HEK293 (cell line): Measurements from ENCODE around the gene NANOS2.

ENCODE experiments used
- CTCF ChIA-PET: fragments of 350-600 bp; formaldehyde crosslinking; extraction: SDS; loops from one replicate; lab custom pipeline; 2021; ENCODE audit warnings: antibody characterized with exemption; lab: Yijun Ruan, JAX
- POLR2A ChIA-PET: fragments of 300-600 bp; formaldehyde crosslinking; extraction: SDS; loops from one replicate; lab custom pipeline; 2020; ENCODE audit warnings: antibody characterized with exemption, inconsistent platforms; lab: Yijun Ruan, JAX
- H3K27ac ChIP-seq: fragments of 200-500 bp; sonication (Bioruptor generic); 2 replicates; pipeline ENCODE4 v1.5.1; 2014; ENCODE audit warnings: low read depth, low read length, control low read depth, inconsistent platforms; ENCODE audit errors: extremely low read depth
- H3K36me3 ChIP-seq, 2 experiments: fragments of 200-500 bp in 1 of 2; sonication (Bioruptor generic) in 1 of 2; 1 replicate in 1 of 2; 2 replicates in 1 of 2; pipeline ENCODE4 v1.5.1; 2014 to 2017; ENCODE audit warnings: inconsistent platforms in 2 of 2, low read length in 2 of 2; ENCODE audit not compliant: control insufficient read depth in 2 of 2, insufficient read depth in 1 of 2
- H3K4me1 ChIP-seq: fragments of 200-500 bp; sonication (Bioruptor generic); 2 replicates; pipeline ENCODE4 v1.5.1; 2014; ENCODE audit warnings: mild to moderate bottlenecking, low read length, inconsistent platforms; ENCODE audit not compliant: control insufficient read depth, insufficient read depth
- H3K4me3 ChIP-seq: 2 replicates; pipeline ENCODE4 v1.5.1; 2011; ENCODE audit warnings: low read depth, mild to moderate bottlenecking, control low read depth, low read length, moderate library complexity
- H3K9me3 ChIP-seq: fragments of 200-500 bp; sonication (Bioruptor generic); 2 replicates; pipeline ENCODE4 v1.5.1; 2014; ENCODE audit warnings: low read depth, low read length, inconsistent platforms; ENCODE audit not compliant: control insufficient read depth, insufficient read depth
- FEZF1 ChIP-seq: fragments of 450-650 bp; formaldehyde crosslinking; IDR thresholded peaks from 2 replicates; pipeline ENCODE4 v1.5.1; 2016; ENCODE audit warnings: missing biosample characterization, missing genetic modification characterization
- KLF8 ChIP-seq: fragments of 450-650 bp; formaldehyde crosslinking; IDR thresholded peaks from 2 replicates; pipeline ENCODE4 v1.5.1; 2016; ENCODE audit warnings: missing biosample characterization, missing genetic modification characterization
- PATZ1 ChIP-seq: fragments of 450-650 bp; formaldehyde crosslinking; IDR thresholded peaks from 2 replicates; pipeline ENCODE4 v1.5.1; 2016; ENCODE audit warnings: missing biosample characterization, missing genetic modification characterization
- PRDM2 ChIP-seq: fragments of 450-650 bp; formaldehyde crosslinking; IDR thresholded peaks from 2 replicates; pipeline ENCODE4 v1.5.1; 2016; ENCODE audit warnings: missing biosample characterization, missing genetic modification characterization, borderline replicate concordance
- ZBTB21 ChIP-seq: fragments of 450-650 bp; formaldehyde crosslinking; IDR thresholded peaks from 2 replicates; pipeline ENCODE4 v1.5.1; 2017; ENCODE audit warnings: missing biosample characterization, missing genetic modification characterization
- ZNF121 ChIP-seq: fragments of 450-650 bp; formaldehyde crosslinking; IDR thresholded peaks from 2 replicates; pipeline ENCODE4 v1.5.1; 2016; ENCODE audit warnings: missing biosample characterization, missing genetic modification characterization
- ZNF16 ChIP-seq: fragments of 450-650 bp; formaldehyde crosslinking; IDR thresholded peaks from 2 replicates; pipeline ENCODE4 v1.5.1; 2016; ENCODE audit warnings: low read depth, missing biosample characterization, missing genetic modification characterization
- ZNF174 ChIP-seq: fragments of 450-650 bp; formaldehyde crosslinking; IDR thresholded peaks from 2 replicates; pipeline ENCODE4 v1.5.0; 2017; ENCODE audit warnings: missing biosample characterization, mild to moderate bottlenecking, missing genetic modification characterization
- ZNF202 ChIP-seq: fragments of 450-650 bp; formaldehyde crosslinking; IDR thresholded peaks from 2 replicates; pipeline ENCODE4 v1.5.1; 2016; ENCODE audit warnings: missing biosample characterization, missing genetic modification characterization, borderline replicate concordance
- ZNF211 ChIP-seq: fragments of 450-650 bp; formaldehyde crosslinking; IDR thresholded peaks from 2 replicates; pipeline ENCODE4 v1.5.1; 2016; ENCODE audit warnings: low read depth, missing biosample characterization, missing genetic modification characterization
- ZNF292 ChIP-seq: fragments of 450-650 bp; formaldehyde crosslinking; IDR thresholded peaks from 2 replicates; pipeline ENCODE4 v1.5.1; 2016; ENCODE audit warnings: low read depth, missing biosample characterization, missing genetic modification characterization, borderline replicate concordance
- ZNF48 ChIP-seq: fragments of 450-650 bp; formaldehyde crosslinking; IDR thresholded peaks from 2 replicates; pipeline ENCODE4 v1.5.1; 2016; ENCODE audit warnings: missing biosample characterization, missing genetic modification characterization
- ZNF704 ChIP-seq: fragments of 450-650 bp; formaldehyde crosslinking; IDR thresholded peaks from 2 replicates; pipeline ENCODE4 v1.5.1; 2016; ENCODE audit warnings: missing biosample characterization, missing genetic modification characterization

NANOS2 gene

GRCh38 chr19:45952341-45952685 lies 37.7 kb upstream of the NANOS2 start:
- H3K36me3 ChIP-seq, result peaks cover 0 to 3% of the 10 kb centered on the region in 2 experiments; a peak in 1 of 3 replicates
- TF ChIP-seq FEZF1 (tag by site-specific recombination) (no peak), ZNF202 (tag by site-specific recombination) (no peak)
- H3K4me3 ChIP-seq, result no peak overlapping the region; the same call in 1 of the 2 replicates
- H3K4me1 ChIP-seq, result peaks cover 6% of the 10 kb centered on the region; the same call in 1 of the 2 replicates
- ChIA-PET CTCF (interaction anchor here (0.7 to 1.3 kb wide), 4 partner anchors 9 to 135 kb away, joined by 3 to 4 read pairs (median 4); no protein-coding TSS in a partner anchor), POLR2A (interaction anchor here (0.9 to 1.6 kb wide), 5 partner anchors 9 to 50 kb away, joined by 3 to 9 read pairs (median 3); partner anchors contain the start of genes CCDC61, MYPOP and NOVA2)
- no peak overlapping the region for H3K27ac ChIP-seq
- no peaks in the 10 kb centered on the region for H3K9me3 ChIP-seq

- no peak overlapping the region for H3K4me3 ChIP-seq
- H3K27ac ChIP-seq, result no peak overlapping the region
- H3K36me3 ChIP-seq, result peaks cover 0 to 3% of the 10 kb centered on the region in 2 experiments; a peak in 2 of 3 replicates
- ChIA-PET CTCF (interaction anchor here (0.6 kb wide), 1 partner anchor 90 kb away, joined by 3 read pairs; no protein-coding TSS in a partner anchor), POLR2A (interaction anchor here (0.5 kb wide), 1 partner anchor 23 kb away, joined by 6 read pairs; no protein-coding TSS in a partner anchor)
- H3K4me1 ChIP-seq, result 0 out of 2 replicates have a peak, but pooled peaks cover 3% of the 10 kb centered on the region
- TF ChIP-seq PATZ1 (tag by site-specific recombination) (no peak), ZNF48 (tag by site-specific recombination) (no peak), ZNF16 (tag by site-specific recombination) (no peak)
- H3K9me3 ChIP-seq, result no peaks in the 10 kb centered on the region
Observed at GRCh38 chr19:45947926-45948325, 33.3 kb upstream of the NANOS2 start.

GRCh38 chr19:45940515-45940805 lies 25.9 kb upstream of the NANOS2 start:
- POLR2A ChIA-PET, result no interaction called here
- Histone ChIP-seq H3K9me3 (no peaks in the 10 kb centered on the region), H3K27ac (no peak overlapping the region), H3K36me3 (no peaks in the 10 kb centered on the region; a peak in 1 of 3 replicates), H3K4me1 (no peaks in the 10 kb centered on the region), H3K4me3 (no peak overlapping the region)
- CTCF ChIA-PET, result no interaction called here
- no peak for TF ChIP-seq ZBTB21 (tag by site-specific recombination)
- no peak for TF ChIP-seq ZNF121 (tag by site-specific recombination)
- no peak for TF ChIP-seq ZNF211 (tag by site-specific recombination)
- TF ChIP-seq PATZ1 (tag by site-specific recombination), result no peak
- TF ChIP-seq ZNF292 (tag by site-specific recombination), result no peak
- TF ChIP-seq PRDM2, result no peak
- TF ChIP-seq ZNF48 (tag by site-specific recombination), result no peak
- TF ChIP-seq ZNF704 (tag by site-specific recombination), result no peak
- TF ChIP-seq KLF8 (tag by site-specific recombination), result no peak
- TF ChIP-seq ZNF174, result no peak
